RWPE2 (cell line): Measurements from ENCODE around the gene AKR1D1.
"Not testable (repeated sequence)": the region's sequence is repeated elsewhere in the genome, so short reads cannot be mapped to it uniquely, and the experiment has no call there.

Experiments
- ATAC-seq: fragments of 200-7000 bp; cut with Tn5 transposase; 3 replicates; pipeline ENCODE4 v1.9.1; 2021; ENCODE audit warnings: low read depth
- DNase-seq: peaks from one replicate; pipeline ENCODE4 v3.0.0-alpha.2; 2020; ENCODE audit warnings: low spot score
- H3K27ac ChIP-seq: fragments of 450-650 bp; 2 replicates; pipeline ENCODE4 v1.5.1; 2017; ENCODE audit warnings: mild to moderate bottlenecking; ENCODE audit not compliant: poor library complexity, severe bottlenecking
- H3K27me3 ChIP-seq: fragments of 250-450 bp; sonication (Bioruptor Pico); 2 replicates; pipeline ENCODE4 v1.5.1; 2021; ENCODE audit warnings: mild to moderate bottlenecking, moderate library complexity; ENCODE audit not compliant: insufficient read depth, poor library complexity, severe bottlenecking
- H3K36me3 ChIP-seq: fragments of 250-450 bp; sonication (Bioruptor Pico); 2 replicates; pipeline ENCODE4 v1.5.1; 2020; ENCODE audit warnings: low read depth, mild to moderate bottlenecking, moderate library complexity
- H3K4me1 ChIP-seq: fragments of 250-450 bp; sonication (Bioruptor Pico); 2 replicates; pipeline ENCODE4 v1.5.1; 2021; ENCODE audit warnings: mild to moderate bottlenecking, moderate library complexity; ENCODE audit not compliant: insufficient read depth, poor library complexity, severe bottlenecking
- H3K4me3 ChIP-seq: fragments of 250-450 bp; sonication (Bioruptor Pico); 2 replicates; pipeline ENCODE4 v1.5.1; 2021; ENCODE audit warnings: mild to moderate bottlenecking, moderate library complexity; ENCODE audit not compliant: severe bottlenecking
- H3K9me3 ChIP-seq: fragments of 250-450 bp; sonication (Bioruptor Pico); 2 replicates; pipeline ENCODE4 v1.5.1; 2021; ENCODE audit warnings: mild to moderate bottlenecking, moderate library complexity; ENCODE audit not compliant: severe bottlenecking
- TF ChIP-seq, protein P1 (sequence below): fragments of 450-650 bp; IDR thresholded peaks from one replicate; pipeline ENCODE4 v1.5.1; 2017; ENCODE audit warnings: mild to moderate bottlenecking, moderate library complexity; ENCODE audit not compliant: poor library complexity, severe bottlenecking

The AKR1D1 gene

DNA sequence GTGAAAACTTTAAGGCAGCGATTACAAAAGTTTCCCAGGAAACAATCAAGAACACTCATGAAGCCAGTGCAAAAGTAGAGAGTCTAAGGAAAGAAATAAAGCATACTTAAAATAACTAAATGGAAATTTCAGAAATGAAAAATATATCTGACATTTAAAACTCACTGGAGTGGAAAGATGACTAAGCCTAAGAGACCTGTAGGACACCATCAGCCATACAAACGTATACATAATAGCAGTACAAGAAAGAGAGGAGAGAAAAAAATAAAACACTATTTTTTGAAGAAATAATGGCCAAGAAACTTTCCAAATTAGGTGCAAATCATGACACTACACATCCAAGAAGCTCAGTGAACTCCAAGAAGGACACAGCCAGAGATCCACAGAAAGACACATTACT, 5.4 kb upstream of the AKR1D1 start:
- no peak overlapping the region for H3K4me3 ChIP-seq
- DNase-seq, result no peak
- H3K36me3 ChIP-seq, result no peaks in the 10 kb centered on the region
- no peaks in the 10 kb centered on the region for H3K4me1 ChIP-seq
- TF ChIP-seq, protein P1, sequence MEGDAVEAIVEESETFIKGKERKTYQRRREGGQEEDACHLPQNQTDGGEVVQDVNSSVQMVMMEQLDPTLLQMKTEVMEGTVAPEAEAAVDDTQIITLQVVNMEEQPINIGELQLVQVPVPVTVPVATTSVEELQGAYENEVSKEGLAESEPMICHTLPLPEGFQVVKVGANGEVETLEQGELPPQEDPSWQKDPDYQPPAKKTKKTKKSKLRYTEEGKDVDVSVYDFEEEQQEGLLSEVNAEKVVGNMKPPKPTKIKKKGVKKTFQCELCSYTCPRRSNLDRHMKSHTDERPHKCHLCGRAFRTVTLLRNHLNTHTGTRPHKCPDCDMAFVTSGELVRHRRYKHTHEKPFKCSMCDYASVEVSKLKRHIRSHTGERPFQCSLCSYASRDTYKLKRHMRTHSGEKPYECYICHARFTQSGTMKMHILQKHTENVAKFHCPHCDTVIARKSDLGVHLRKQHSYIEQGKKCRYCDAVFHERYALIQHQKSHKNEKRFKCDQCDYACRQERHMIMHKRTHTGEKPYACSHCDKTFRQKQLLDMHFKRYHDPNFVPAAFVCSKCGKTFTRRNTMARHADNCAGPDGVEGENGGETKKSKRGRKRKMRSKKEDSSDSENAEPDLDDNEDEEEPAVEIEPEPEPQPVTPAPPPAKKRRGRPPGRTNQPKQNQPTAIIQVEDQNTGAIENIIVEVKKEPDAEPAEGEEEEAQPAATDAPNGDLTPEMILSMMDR, result no peak
- H3K27ac ChIP-seq, result no peak overlapping the region
- ATAC-seq, result no peak
- no peaks in the 10 kb centered on the region for H3K9me3 ChIP-seq
- H3K27me3 ChIP-seq, result no peaks in the 10 kb centered on the region

- no peaks in the 10 kb centered on the region for H3K9me3 ChIP-seq
- H3K27me3 ChIP-seq, result no peaks in the 10 kb centered on the region
- H3K27ac ChIP-seq, result no peak overlapping the region
- TF ChIP-seq, protein P1, result no peak
- H3K4me3 ChIP-seq, result no peak overlapping the region
- DNase-seq, result no peak
- ATAC-seq, result no peak
- no peaks in the 10 kb centered on the region for H3K36me3 ChIP-seq
- no peaks in the 10 kb centered on the region for H3K4me1 ChIP-seq
Observed at GRCh38 chr7:138072726-138073125, 3.5 kb upstream of the AKR1D1 start.

- no peaks in the 10 kb centered on the region for H3K4me1 ChIP-seq
- H3K9me3 ChIP-seq, result no peaks in the 10 kb centered on the region
- no peaks in the 10 kb centered on the region for H3K27me3 ChIP-seq
- H3K36me3 ChIP-seq, result no peaks in the 10 kb centered on the region
- TF ChIP-seq, protein P1, result no peak
- ATAC-seq (peak; percentile 35; the same call in 2 of the 3 replicates), DNase-seq (no peak)
- H3K27ac ChIP-seq, result peak overlapping the region; percentile 27
- H3K4me3 ChIP-seq, result no peak overlapping the region
Observed at GRCh38 chr7:138074121-138074520, 2.1 kb upstream of the AKR1D1 start.

GRCh38 chr7:138074540-138074939, 1.7 kb upstream of the AKR1D1 start:
- no peak overlapping the region for H3K4me3 ChIP-seq
- ATAC-seq (no peak), DNase-seq (no peak)
- no peaks in the 10 kb centered on the region for H3K27me3 ChIP-seq
- H3K4me1 ChIP-seq, result no peaks in the 10 kb centered on the region
- H3K9me3 ChIP-seq, result no peaks in the 10 kb centered on the region
- H3K36me3 ChIP-seq, result no peaks in the 10 kb centered on the region
- H3K27ac ChIP-seq, result peak overlapping the region; percentile 27
- TF ChIP-seq, protein P1, result no peak

DNA sequence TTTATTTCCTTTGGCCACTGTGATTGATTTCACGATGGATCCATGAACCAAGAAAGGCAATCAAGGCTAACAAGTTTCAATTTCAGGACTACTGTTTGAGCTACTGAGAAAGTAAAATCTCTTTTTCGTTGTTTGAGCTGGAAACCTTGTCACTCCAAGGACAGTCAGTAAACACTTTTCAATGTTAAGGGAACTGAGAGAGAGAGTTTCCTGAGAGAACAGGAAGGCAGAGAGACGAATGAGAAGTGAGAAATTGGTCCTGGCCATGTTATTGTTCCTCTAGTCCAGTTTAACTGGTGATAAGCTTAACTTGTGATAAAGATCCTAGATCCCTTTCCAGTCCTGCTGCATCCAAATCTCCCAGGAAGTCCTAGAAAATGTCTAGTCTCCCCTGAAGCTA, 909 bp upstream of the AKR1D1 start:
- no peak overlapping the region for H3K4me3 ChIP-seq
- no peaks in the 10 kb centered on the region for H3K36me3 ChIP-seq
- H3K9me3 ChIP-seq, result no peaks in the 10 kb centered on the region
- no peak for DNase-seq
- H3K4me1 ChIP-seq, result no peaks in the 10 kb centered on the region
- ATAC-seq, result no peak
- H3K27me3 ChIP-seq, result no peaks in the 10 kb centered on the region
- TF ChIP-seq, protein P1, result no peak
- H3K27ac ChIP-seq, result no peak overlapping the region

GRCh38 chr7:138075786-138076185, 473 bp upstream of the AKR1D1 start:
- not testable (repeated sequence) for H3K27ac ChIP-seq, ATAC-seq, DNase-seq, H3K4me3 ChIP-seq, H3K9me3 ChIP-seq, H3K36me3 ChIP-seq, H3K4me1 ChIP-seq, H3K27me3 ChIP-seq
